H9 (cell line): ENCODE measurements around the gene SASH3. TPM values are rescaled to one million over a fixed set of nuclear protein-coding genes. Genes with fewer than 3 reads are reported as not detected.

Experiments used
- DNase-seq: peaks from one replicate; pipeline ENCODE4 v3.0.0-alpha.2; 2017
- H2AFZ ChIP-seq: one replicate; pipeline ENCODE4 v1.6.1; 2013; ENCODE audit warnings: mild to moderate bottlenecking, low read length, control low read depth, moderate library complexity
- H2AK5ac ChIP-seq: 2 replicates; pipeline ENCODE4 v1.6.1; 2013; ENCODE audit warnings: low read length, control low read depth, mixed read lengths; ENCODE audit not compliant: insufficient read length
- H2BK120ac ChIP-seq: one replicate; pipeline ENCODE4 v1.6.1; 2013; ENCODE audit warnings: low read depth, mild to moderate bottlenecking, low read length, control low read depth, inconsistent platforms; ENCODE audit not compliant: poor library complexity, severe bottlenecking
- H2BK12ac ChIP-seq: 2 replicates; pipeline ENCODE4 v1.6.1; 2013; ENCODE audit warnings: low read length, control low read depth, mixed read lengths, low read depth; ENCODE audit not compliant: insufficient read length
- H2BK15ac ChIP-seq: 2 replicates; pipeline ENCODE4 v1.6.1; 2013; ENCODE audit warnings: low read depth, low read length, control low read depth
- H2BK20ac ChIP-seq: one replicate; pipeline ENCODE4 v1.6.1; 2013; ENCODE audit warnings: low read depth, mild to moderate bottlenecking, low read length, control low read depth, inconsistent platforms; ENCODE audit not compliant: poor library complexity, severe bottlenecking
- H2BK5ac ChIP-seq: 2 replicates; pipeline ENCODE4 v1.6.1; 2013; ENCODE audit warnings: low read length, control low read depth, mixed read lengths; ENCODE audit not compliant: insufficient read length
- H3K14ac ChIP-seq: 2 replicates; pipeline ENCODE4 v1.6.1; 2013; ENCODE audit warnings: low read length, control low read depth; ENCODE audit not compliant: insufficient read depth
- H3K18ac ChIP-seq: 2 replicates; pipeline ENCODE4 v1.6.1; 2013; ENCODE audit warnings: low read depth, mild to moderate bottlenecking, mixed read lengths, low read length, control low read depth; ENCODE audit not compliant: insufficient read length
- H3K23ac ChIP-seq: 2 replicates; pipeline ENCODE4 v1.6.1; 2013; ENCODE audit warnings: low read length, control low read depth, mixed read lengths, low read depth; ENCODE audit not compliant: insufficient read length
- H3K23me2 ChIP-seq: 2 replicates; pipeline ENCODE4 v1.6.1; 2013; ENCODE audit warnings: low read depth, mild to moderate bottlenecking, mixed read lengths, low read length, control low read depth; ENCODE audit not compliant: insufficient read length, poor library complexity, severe bottlenecking
- H3K27ac ChIP-seq: 2 replicates; pipeline ENCODE4 v1.5.1; 2013; ENCODE audit warnings: low read length, control low read depth, mixed read lengths, low read depth; ENCODE audit not compliant: insufficient read length
- H3K27me3 ChIP-seq: 2 replicates; pipeline ENCODE4 v1.6.1; 2013; ENCODE audit warnings: low read length, control low read depth, inconsistent platforms; ENCODE audit not compliant: insufficient read depth
- H3K4ac ChIP-seq: 2 replicates; pipeline ENCODE4 v1.6.1; 2013; ENCODE audit warnings: low read depth, mild to moderate bottlenecking, control low read depth, inconsistent platforms, low read length, moderate library complexity
- H3K4me1 ChIP-seq: 2 replicates; pipeline ENCODE4 v1.6.1; 2013; ENCODE audit warnings: low read length, control low read depth, inconsistent platforms; ENCODE audit not compliant: insufficient read depth
- H3K4me2 ChIP-seq: 2 replicates; pipeline ENCODE4 v1.6.1; 2013; ENCODE audit warnings: low read length, control low read depth, mixed read lengths; ENCODE audit not compliant: insufficient read length, insufficient read depth
- H3K56ac ChIP-seq: 2 replicates; pipeline ENCODE4 v1.6.1; 2013; ENCODE audit warnings: low read depth, mild to moderate bottlenecking, mixed read lengths, low read length, control low read depth; ENCODE audit not compliant: insufficient read length
- H3K79me1 ChIP-seq: 2 replicates; pipeline ENCODE4 v1.6.1; 2013; ENCODE audit warnings: low read depth, mild to moderate bottlenecking, moderate library complexity, low read length, control low read depth, inconsistent platforms; ENCODE audit not compliant: insufficient read depth, poor library complexity, severe bottlenecking
- H3K79me2 ChIP-seq: 2 replicates; pipeline ENCODE4 v1.6.1; 2013; ENCODE audit warnings: low read length, control low read depth, inconsistent platforms; ENCODE audit not compliant: insufficient read depth
- H3K9ac ChIP-seq: 2 replicates; pipeline ENCODE4 v1.6.1; 2013; ENCODE audit warnings: low read length, control low read depth, mixed read lengths; ENCODE audit not compliant: insufficient read length; ENCODE audit errors: extremely low read depth
- H3K9me3 ChIP-seq: one replicate; pipeline ENCODE4 v1.6.1; 2013; ENCODE audit warnings: low read depth, low read length, inconsistent platforms; ENCODE audit not compliant: control insufficient read depth
- H3T11ph ChIP-seq: one replicate; pipeline ENCODE4 v1.6.1; 2013; ENCODE audit warnings: mild to moderate bottlenecking, low read length, control low read depth, inconsistent platforms
- H4K20me1 ChIP-seq: one replicate; pipeline ENCODE4 v1.6.1; 2013; ENCODE audit not compliant: control insufficient read depth, insufficient read length, insufficient read depth
- H4K5ac ChIP-seq: 2 replicates; pipeline ENCODE4 v1.6.1; 2013; ENCODE audit warnings: low read depth, mild to moderate bottlenecking, mixed read lengths, low read length, control low read depth; ENCODE audit not compliant: insufficient read length
- H4K8ac ChIP-seq: replicated peaks from 2 replicates; pipeline ENCODE4 v1.6.1; 2013; ENCODE audit warnings: low read length, control low read depth, mixed read lengths, low read depth; ENCODE audit not compliant: insufficient read length
- H4K91ac ChIP-seq: 2 replicates; pipeline ENCODE4 v1.6.1; 2013; ENCODE audit warnings: low read depth, mild to moderate bottlenecking, moderate library complexity, mixed read lengths, low read length, control low read depth; ENCODE audit not compliant: insufficient read length
- H3K27ac Mint-ChIP-seq, 3 experiments: 2 replicates in 2 of 3; 3 replicates in 1 of 3; pipeline ENCODE4 v1.8.0; 2020 to 2021; ENCODE audit warnings: mixed read lengths in 3 of 3, mild to moderate bottlenecking in 1 of 3, moderate library complexity in 1 of 3
- H3K27me3 Mint-ChIP-seq: 2 replicates; pipeline ENCODE4 v1.8.0; 2021; ENCODE audit warnings: low read depth, mild to moderate bottlenecking, moderate library complexity, mixed read lengths
- H3K36me3 Mint-ChIP-seq, 3 experiments: 2 replicates in 2 of 3; 3 replicates in 1 of 3; pipeline ENCODE4 v1.8.0; 2020 to 2021; ENCODE audit warnings: low read depth in 3 of 3, mixed read lengths in 3 of 3; ENCODE audit not compliant: insufficient read depth in 1 of 3
- H3K4me1 Mint-ChIP-seq, 2 experiments: 2 replicates each; pipeline ENCODE4 v1.8.0; 2020; ENCODE audit warnings: mixed read lengths in 2 of 2
- H3K4me3 Mint-ChIP-seq, 2 experiments: 2 replicates in 1 of 2; 3 replicates in 1 of 2; pipeline ENCODE4 v1.8.0; 2020 to 2021; ENCODE audit warnings: mild to moderate bottlenecking in 2 of 2, mixed read lengths in 2 of 2, moderate library complexity in 1 of 2
- H3K9me3 Mint-ChIP-seq, 2 experiments: 2 replicates in 1 of 2; 3 replicates in 1 of 2; pipeline ENCODE4 v1.8.0; 2020; ENCODE audit warnings: mild to moderate bottlenecking in 2 of 2, mixed read lengths in 2 of 2, moderate library complexity in 1 of 2
- whole genome bisulfite sequencing: extraction: QIAGEN DNeasy Blood & Tissue Kit; methylation state at CpG from one replicate; pipeline ENCODE4 v1.1.7; 2013; ENCODE audit warnings: missing lambda C conversion rate, low lambda C conversion rate, mixed read lengths; ENCODE audit not compliant: insufficient read length; ENCODE audit errors: extremely low coverage; 5-methylcytosine and 5-hydroxymethylcytosine counted together
- total RNA-seq: library from RNA; stranded (reverse); gene quantifications from 2 replicates; pipeline ENCODE4 v1.2.1, GENCODE V29; 2021
- TF ChIP-seq, protein P1 (sequence below): fragments of 200-600 bp; sonication (generic); conservative IDR thresholded peaks from 3 replicates; pipeline ENCODE4 v1.8.0; 2021; ENCODE audit warnings: antibody characterized with exemption, mild to moderate bottlenecking

Gene SASH3
- total RNA-seq, 1 experiment from 2014 or later = not detected

DNA sequence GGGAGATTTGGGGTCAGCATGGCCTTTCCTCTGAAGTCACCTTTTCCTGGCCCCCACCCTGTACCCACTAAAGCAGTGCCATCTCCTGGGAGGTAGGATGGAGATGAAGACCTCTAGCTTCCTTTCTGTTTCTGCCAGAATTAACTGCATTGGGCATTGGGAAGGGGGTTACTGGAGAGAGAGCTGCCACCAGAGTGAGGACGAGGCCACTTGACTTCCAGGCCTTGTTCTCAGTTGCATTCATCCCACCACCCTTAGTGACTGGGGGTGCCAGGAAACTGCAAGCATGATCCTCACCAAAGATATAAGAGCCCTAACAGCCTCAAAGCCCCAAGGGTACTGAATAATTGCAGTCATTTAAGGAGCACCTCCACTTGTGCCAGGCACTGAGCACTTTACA lies 15.8 kb downstream of the SASH3 start:
- WGBS = no CpG with 5 or more reads among the region's 1 CpG

More for the DNA sequence above, 15.8 kb downstream of the SASH3 start:
- no peak overlapping the region for H2BK120ac ChIP-seq
- no peak overlapping the region for H2BK15ac ChIP-seq
- no peaks in the 10 kb centered on the region for H3K9me3 ChIP-seq
- H3K18ac ChIP-seq = no peak overlapping the region
- H3K4me2 ChIP-seq = no peak overlapping the region
- no peaks in the 10 kb centered on the region for H3K23me2 ChIP-seq
- H3K9me3 Mint-ChIP-seq = peaks cover 0 to 74% of the 10 kb centered on the region in 2 experiments; a peak in 4 of 5 replicates
- TF ChIP-seq, protein P1, sequence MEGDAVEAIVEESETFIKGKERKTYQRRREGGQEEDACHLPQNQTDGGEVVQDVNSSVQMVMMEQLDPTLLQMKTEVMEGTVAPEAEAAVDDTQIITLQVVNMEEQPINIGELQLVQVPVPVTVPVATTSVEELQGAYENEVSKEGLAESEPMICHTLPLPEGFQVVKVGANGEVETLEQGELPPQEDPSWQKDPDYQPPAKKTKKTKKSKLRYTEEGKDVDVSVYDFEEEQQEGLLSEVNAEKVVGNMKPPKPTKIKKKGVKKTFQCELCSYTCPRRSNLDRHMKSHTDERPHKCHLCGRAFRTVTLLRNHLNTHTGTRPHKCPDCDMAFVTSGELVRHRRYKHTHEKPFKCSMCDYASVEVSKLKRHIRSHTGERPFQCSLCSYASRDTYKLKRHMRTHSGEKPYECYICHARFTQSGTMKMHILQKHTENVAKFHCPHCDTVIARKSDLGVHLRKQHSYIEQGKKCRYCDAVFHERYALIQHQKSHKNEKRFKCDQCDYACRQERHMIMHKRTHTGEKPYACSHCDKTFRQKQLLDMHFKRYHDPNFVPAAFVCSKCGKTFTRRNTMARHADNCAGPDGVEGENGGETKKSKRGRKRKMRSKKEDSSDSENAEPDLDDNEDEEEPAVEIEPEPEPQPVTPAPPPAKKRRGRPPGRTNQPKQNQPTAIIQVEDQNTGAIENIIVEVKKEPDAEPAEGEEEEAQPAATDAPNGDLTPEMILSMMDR = no peak
- H3K79me2 ChIP-seq = no peaks in the 10 kb centered on the region
- peaks cover 16 to 21% (median 17%) of the 10 kb centered on the region in 3 experiments for H3K36me3 Mint-ChIP-seq
- no peaks in the 10 kb centered on the region for H3K4me1 Mint-ChIP-seq
- H3K27me3 ChIP-seq = no peaks in the 10 kb centered on the region
- H3T11ph ChIP-seq = no peak overlapping the region
- no peak overlapping the region for H3K56ac ChIP-seq
- no peak overlapping the region for H3K23ac ChIP-seq
- no peak overlapping the region for H3K14ac ChIP-seq
- no peaks in the 10 kb centered on the region for H3K4me1 ChIP-seq
- H3K9ac ChIP-seq = no peak overlapping the region
- H4K20me1 ChIP-seq = no peaks in the 10 kb centered on the region
- no peak overlapping the region for H4K5ac ChIP-seq
- no peak overlapping the region for H3K4ac ChIP-seq
- H4K91ac ChIP-seq = no peak overlapping the region
- no peaks in the 10 kb centered on the region; the same call in 1 of the 2 replicates for H3K27me3 Mint-ChIP-seq
- no peak overlapping the region for H2BK20ac ChIP-seq
- no peak overlapping the region for H4K8ac ChIP-seq
- H2AFZ ChIP-seq = no peak overlapping the region
- H3K27ac Mint-ChIP-seq = no peak overlapping the region
- no peak overlapping the region for H2AK5ac ChIP-seq
- H2BK5ac ChIP-seq = no peak overlapping the region
- no peak for DNase-seq
- no peak overlapping the region for H3K27ac ChIP-seq
- no peak overlapping the region for H3K4me3 Mint-ChIP-seq
- no peak overlapping the region for H2BK12ac ChIP-seq
- H3K79me1 ChIP-seq = no peaks in the 10 kb centered on the region
